Right cardiac atrium (tissue), 5 donors: ENCODE data around the gene BPIFA3. TPM values are rescaled to one million over a fixed set of nuclear protein-coding genes. Genes with fewer than 3 reads are reported as not detected.

Source experiments
- ATAC-seq, 2 donors: fragments of 200-7000 bp; cut with Tn5 transposase; one replicate each; pipeline versions ENCODE4 v1.8.0 to v1.9.1; 2020; ENCODE audit warnings: moderate library complexity in 2 of 2, mild to moderate bottlenecking in 1 of 2
- DNase-seq, 3 donors: peaks; one replicate each; pipeline ENCODE4 v3.0.0-alpha.2; 2020
- H3K27ac ChIP-seq: one replicate; pipeline ENCODE4 v1.5.1; 2013; ENCODE audit warnings: mild to moderate bottlenecking, low read length, control low read depth, moderate library complexity
- H3K27me3 ChIP-seq: one replicate; pipeline ENCODE4 v1.6.1; 2013; ENCODE audit not compliant: control insufficient read depth, insufficient read depth
- H3K4me1 ChIP-seq: one replicate; pipeline ENCODE4 v1.6.1; 2013; ENCODE audit warnings: low read length; ENCODE audit not compliant: control insufficient read depth, insufficient read depth
- H3K4me3 ChIP-seq: one replicate; pipeline ENCODE4 v1.5.1; 2013; ENCODE audit warnings: low read length, control low read depth
- H3K9me3 ChIP-seq: one replicate; pipeline ENCODE4 v1.6.1; 2013; ENCODE audit warnings: low read length; ENCODE audit not compliant: control insufficient read depth
- WGBS: extraction: QIAGEN DNeasy Blood & Tissue Kit; methylation state at CpG from one replicate; pipeline ENCODE4 v1.1.7; 2013; 5-methylcytosine and 5-hydroxymethylcytosine counted together
- intact Hi-C, 4 donors: fragments of 100-400 bp; cut with DNase I; formaldehyde crosslinking; loops; one replicate each; pipeline versions ENCODE4 v1.11.0 to v1.14.0; 2022 to 2023
- polyA plus RNA-seq: library from polyadenylated mRNA; stranded (reverse); fragments of 200-250 nt; gene quantifications from one replicate; pipeline ENCODE4 v1.2.3, GENCODE V29; 2013
- total RNA-seq, 4 donors: library from RNA; stranded (reverse); fragmentation: NEBNext Ultra II Directional; extraction: Animal tissue kit (Norgen Biotek cat#: 25700); gene quantifications; one replicate each; pipeline ENCODE4 v1.2.1, GENCODE V29; 2021
- donor health status: healthy with polysubstance abuse.
- donor health status: DM: no; HTN: yes; CAD: no.
- donor health status: DM: no; HTN: no; CAD: no.
- donor health status: DM: no; HTN: yes; CAD: no; lungs with severe emphysema.
- donor health status: DM: yes; HTN: yes; CAD: no.

The BPIFA3 gene
- total and polyA plus RNA-seq, 5 donors = not detected

DNA sequence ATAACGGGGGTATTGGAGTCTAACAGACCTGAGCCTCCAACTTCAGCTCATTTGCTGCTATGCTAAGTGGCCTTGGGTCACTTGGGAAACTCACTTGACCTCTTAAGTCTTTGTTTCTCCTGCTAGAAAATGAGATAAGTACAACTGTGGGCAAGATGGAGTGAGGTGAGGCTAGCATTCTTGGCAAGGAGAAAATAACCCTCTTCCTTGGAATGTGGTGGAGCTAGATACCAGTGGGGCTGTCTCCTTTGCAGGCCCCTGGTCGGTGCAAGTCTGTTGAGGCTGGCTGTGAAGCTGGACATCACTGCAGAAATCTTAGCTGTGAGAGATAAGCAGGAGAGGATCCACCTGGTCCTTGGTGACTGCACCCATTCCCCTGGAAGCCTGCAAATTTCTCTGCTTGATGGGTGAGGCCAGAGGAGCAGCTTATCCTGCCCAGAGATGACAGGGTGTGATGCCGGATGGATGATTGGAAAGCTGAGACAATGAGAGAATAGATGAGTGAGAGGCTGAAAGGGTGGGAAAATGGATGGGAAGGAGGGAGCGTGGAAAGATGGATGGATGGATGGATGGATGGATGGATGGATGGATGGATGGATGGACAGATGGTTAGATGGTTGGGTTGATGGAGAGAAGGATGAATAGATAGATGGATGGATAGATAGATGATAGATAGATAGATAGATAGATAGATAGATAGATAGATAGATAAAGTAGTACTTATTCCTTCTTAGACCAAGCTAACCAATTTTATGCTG, 23.0 kb downstream of the BPIFA3 start:
- no peak for ATAC-seq
- Histone ChIP-seq H3K4me3 (no peak overlapping the region), H3K4me1 (no peaks in the 10 kb centered on the region), H3K27me3 (no peaks in the 10 kb centered on the region), H3K9me3 (no peaks in the 10 kb centered on the region), H3K27ac (no peak overlapping the region)
- no peak for DNase-seq
- WGBS = 68% methylated on average over 4 of the region's 4 CpGs
- intact Hi-C loops = no loop called here

DNA sequence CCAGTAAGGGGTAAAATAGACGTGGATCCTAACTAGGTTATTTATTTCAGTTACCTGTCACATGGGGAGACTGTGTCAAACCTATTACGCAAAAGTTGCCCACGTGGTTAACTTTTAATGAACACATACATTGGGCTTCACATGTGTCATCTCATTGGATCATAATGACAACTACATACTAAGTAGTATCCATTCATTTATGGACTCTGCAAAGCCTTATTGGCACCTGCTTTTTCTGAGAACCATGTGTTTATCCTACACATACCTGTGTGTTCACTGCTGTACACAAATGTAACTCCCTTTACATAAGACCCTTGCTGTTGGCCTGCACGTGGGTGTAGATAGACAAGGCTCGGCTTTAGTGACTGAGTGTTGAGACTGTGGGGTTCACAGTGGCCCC, 23.8 kb downstream of the BPIFA3 start:
- no peak overlapping the region for H3K4me3 ChIP-seq
- no peaks in the 10 kb centered on the region for H3K9me3 ChIP-seq
- WGBS = 69% methylated on average over 5 of the region's 5 CpGs
- no peak for DNase-seq
- no peaks in the 10 kb centered on the region for H3K4me1 ChIP-seq
- ATAC-seq = no peak
- no peak overlapping the region for H3K27ac ChIP-seq
- H3K27me3 ChIP-seq = no peaks in the 10 kb centered on the region
- intact Hi-C loops = no loop called here

DNA sequence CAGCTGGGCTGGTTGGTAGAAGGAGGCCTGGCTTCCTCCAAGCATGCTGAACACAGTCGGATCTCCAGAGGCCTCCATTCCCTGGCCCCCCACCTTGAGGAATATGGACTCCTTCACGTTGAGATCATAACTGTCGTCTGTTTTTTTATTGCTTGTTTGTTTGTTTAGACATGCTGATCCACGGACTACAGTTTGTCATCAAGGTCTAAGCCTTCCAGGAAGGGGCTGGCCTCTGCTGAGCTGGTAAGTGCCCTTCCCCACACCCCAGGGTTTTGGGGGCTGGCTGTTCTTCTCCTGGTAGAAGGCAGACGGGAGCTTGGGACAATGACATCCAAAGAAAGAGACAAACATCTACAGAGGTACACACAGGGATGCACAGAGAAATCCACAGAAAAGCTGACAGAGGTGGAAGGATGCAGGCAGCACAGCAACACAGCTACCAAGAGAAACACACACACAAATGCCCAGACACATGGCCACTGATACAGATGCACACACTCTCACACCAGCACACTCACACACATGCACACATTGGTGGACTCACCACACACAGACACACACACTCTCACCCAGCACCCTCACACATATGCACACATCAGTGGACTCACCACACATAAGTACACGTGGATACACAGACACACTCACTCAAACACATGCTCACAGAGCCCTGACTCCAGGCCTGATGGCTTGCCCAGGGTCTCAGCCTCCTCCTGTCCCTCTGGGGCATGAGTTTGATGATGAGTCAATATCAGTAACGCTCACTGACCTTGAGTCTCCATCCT, 25.4 kb downstream of the BPIFA3 start:
- H3K9me3 ChIP-seq = no peaks in the 10 kb centered on the region
- H3K4me1 ChIP-seq = no peaks in the 10 kb centered on the region
- ATAC-seq (no peak), DNase-seq (no peak)
- no peak overlapping the region for H3K27ac ChIP-seq
- 65% methylated on average over 7 of the region's 7 CpGs for WGBS
- no peak overlapping the region for H3K4me3 ChIP-seq
- H3K27me3 ChIP-seq = no peaks in the 10 kb centered on the region
- intact Hi-C loops = no loop called here

DNA sequence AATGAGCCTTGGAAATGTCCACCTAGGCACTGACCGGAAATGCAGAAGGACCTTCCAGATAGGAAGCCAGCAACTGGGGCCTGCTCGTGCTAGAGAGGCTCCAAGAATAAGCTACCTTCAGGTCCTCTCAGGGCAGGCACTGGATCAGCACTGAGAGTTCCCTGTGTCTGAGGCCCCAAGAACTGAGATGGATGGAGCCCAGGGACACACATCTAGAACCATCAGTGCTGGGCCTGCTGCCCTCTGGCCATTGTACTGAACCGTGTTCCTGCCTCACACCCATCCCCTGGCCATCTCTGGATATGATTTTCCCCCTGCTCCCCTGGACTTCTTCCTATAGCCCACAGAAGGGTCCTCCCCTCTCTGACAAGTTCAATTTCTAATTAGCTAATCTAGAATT, 28.9 kb downstream of the BPIFA3 start:
- Histone ChIP-seq H3K4me3 (no peak overlapping the region), H3K9me3 (no peaks in the 10 kb centered on the region), H3K27ac (no peak overlapping the region), H3K4me1 (no peaks in the 10 kb centered on the region), H3K27me3 (no peaks in the 10 kb centered on the region)
- DNase-seq (no peak), ATAC-seq (no peak)
- 52% methylated on average over 3 of the region's 3 CpGs for WGBS
- intact Hi-C loops = no loop called here

DNA sequence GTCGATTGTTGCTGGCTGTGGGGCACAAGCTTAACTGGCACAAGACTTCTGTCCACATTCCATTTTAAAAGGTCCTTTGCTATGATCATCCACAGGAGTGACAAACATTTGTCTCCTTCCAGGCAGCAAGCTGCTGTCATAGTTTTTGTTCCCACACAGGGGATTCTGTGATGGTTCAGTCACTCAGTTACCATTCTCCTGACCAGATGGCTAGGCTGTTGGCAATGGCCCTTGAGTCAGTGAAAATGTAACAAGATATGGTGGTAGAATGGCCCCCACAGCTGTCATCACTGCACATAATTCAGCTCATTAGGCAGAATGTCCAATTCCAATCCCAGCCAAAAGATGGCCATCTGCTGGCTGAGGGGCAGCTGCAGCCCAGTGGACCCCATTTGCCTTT, 32.3 kb downstream of the BPIFA3 start:
- Histone ChIP-seq H3K4me3 (no peak overlapping the region), H3K27me3 (no peaks in the 10 kb centered on the region), H3K4me1 (no peaks in the 10 kb centered on the region), H3K9me3 (no peaks in the 10 kb centered on the region), H3K27ac (no peak overlapping the region)
- 85% methylated on average over 1 of the region's 1 CpG for WGBS
- DNase-seq (no peak), ATAC-seq (no peak)
- intact Hi-C loops = no loop called here

DNA sequence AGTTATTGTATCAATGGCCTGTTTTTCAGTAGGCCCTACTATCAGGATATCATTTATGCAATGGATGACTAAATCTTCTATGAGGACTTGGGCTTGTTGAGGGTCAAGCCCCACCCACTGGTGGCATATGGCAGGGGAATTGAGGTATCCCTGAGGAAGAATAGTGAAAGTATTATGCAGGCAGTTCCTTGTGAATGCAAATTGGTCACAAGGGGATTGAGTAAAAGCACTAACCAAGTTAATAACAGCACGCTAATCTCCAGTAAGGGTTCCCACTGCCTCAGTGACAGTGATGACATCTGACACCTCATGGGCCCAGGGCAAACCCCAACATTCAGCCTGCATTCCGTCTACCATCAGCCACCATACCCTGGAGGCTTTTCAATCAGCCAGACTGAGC, 33.5 kb downstream of the BPIFA3 start:
- DNase-seq = no peak
- WGBS = 38% methylated on average over 2 of the region's 2 CpGs
- H3K4me3 ChIP-seq = no peak overlapping the region
- H3K27me3 ChIP-seq = no peaks in the 10 kb centered on the region
- H3K4me1 ChIP-seq = no peaks in the 10 kb centered on the region
- H3K9me3 ChIP-seq = no peaks in the 10 kb centered on the region
- no peak for ATAC-seq
- intact Hi-C loops = no loop called here
- no peak overlapping the region for H3K27ac ChIP-seq

DNA sequence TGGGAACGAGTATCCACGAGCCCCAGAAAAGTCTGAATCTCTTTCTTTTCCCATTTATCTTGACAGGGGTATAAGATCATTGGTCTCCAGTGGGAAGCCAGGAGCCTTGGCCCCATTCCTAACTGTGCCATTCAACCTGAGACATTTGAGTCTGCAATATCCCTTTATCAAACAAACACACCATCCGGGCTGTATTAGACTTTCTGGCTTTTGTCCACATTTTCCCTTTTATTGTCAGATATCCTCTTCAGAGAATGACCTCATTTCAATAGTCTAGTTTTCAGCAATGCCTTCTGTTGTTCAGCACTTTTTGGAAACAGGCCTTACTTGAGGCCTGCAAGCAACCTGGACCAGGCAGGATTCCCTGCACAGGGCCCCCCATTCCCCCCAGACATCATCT, 34.3 kb downstream of the BPIFA3 start:
- WGBS = 47% methylated on average over 3 of the region's 3 CpGs
- no peak overlapping the region for H3K4me3 ChIP-seq
- intact Hi-C loops = no loop called here
- H3K27me3 ChIP-seq = no peaks in the 10 kb centered on the region
- no peak overlapping the region for H3K27ac ChIP-seq
- H3K4me1 ChIP-seq = no peaks in the 10 kb centered on the region
- H3K9me3 ChIP-seq = no peaks in the 10 kb centered on the region
- no peak for DNase-seq
- no peak for ATAC-seq

DNA sequence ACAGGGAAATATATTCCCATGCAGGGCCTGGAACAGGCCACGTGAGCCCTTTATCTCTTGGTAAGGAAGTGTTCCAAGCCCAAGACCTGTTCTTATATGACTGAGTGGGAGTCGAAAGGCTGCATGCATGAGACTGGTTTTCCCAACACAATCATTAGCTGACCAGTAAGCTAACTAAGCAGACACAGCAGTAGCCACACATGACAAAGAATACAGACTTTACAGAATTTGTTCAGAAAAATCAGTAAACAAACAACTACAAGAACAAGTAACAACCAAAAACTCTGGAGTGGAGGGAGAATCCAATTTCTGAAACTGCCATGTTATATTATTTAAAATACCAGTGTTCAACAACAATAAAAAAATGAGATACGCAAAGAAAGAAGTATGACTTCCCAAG, 35.3 kb downstream of the BPIFA3 start:
- intact Hi-C loops = no loop called here
- Histone ChIP-seq H3K4me1 (no peaks in the 10 kb centered on the region), H3K9me3 (no peaks in the 10 kb centered on the region), H3K27me3 (no peaks in the 10 kb centered on the region), H3K4me3 (no peak overlapping the region), H3K27ac (no peak overlapping the region)
- ATAC-seq (no peak), DNase-seq (no peak)
- 68% methylated on average over 3 of the region's 3 CpGs for WGBS

DNA sequence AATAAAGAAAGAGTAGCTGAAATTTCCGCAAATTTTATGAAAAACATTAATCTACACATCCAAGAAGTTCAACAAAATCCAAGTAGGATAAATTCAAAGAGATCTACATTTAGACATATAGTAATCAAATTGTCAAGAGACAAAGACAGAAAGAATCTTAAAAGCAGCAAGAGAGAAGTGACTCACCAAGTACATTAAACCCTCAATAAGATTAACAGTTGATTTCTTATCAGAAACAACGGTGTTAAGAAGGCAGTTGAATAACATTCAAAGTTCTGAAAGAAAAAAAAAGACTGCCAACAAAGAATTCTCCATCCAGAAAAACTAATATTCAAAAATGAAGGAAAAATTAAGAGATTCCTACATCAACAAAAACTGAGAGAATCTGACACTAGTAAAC, 37.9 kb downstream of the BPIFA3 start:
- ATAC-seq = no peak
- intact Hi-C loops = no loop called here
- H3K9me3 ChIP-seq = no peaks in the 10 kb centered on the region
- 56% methylated on average over 2 of the region's 2 CpGs for WGBS
- H3K27ac ChIP-seq = no peak overlapping the region
- no peak for DNase-seq
- H3K27me3 ChIP-seq = no peaks in the 10 kb centered on the region
- no peaks in the 10 kb centered on the region for H3K4me1 ChIP-seq
- no peak overlapping the region for H3K4me3 ChIP-seq

DNA sequence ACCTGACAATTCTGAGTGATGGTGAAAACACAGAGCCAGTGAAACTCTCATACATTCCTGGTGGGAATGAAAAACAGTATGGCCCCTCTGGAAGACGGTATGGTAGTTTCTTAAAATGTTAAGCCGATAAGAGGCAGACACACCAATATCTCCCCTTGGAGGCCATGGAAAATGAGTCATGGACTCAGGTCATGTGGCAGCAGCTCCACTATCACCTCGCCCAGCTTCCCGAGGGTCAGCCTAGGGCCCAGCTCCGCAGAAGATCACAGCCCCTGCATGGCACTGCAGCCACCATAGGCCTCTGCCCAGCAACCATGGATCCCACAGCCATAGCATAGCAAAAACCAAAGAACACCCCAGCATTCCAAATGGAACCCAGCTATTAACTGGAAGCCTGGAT, 40.1 kb downstream of the BPIFA3 start:
- Histone ChIP-seq H3K4me3 (no peak overlapping the region), H3K9me3 (peaks cover 2% of the 10 kb centered on the region), H3K27ac (no peak overlapping the region), H3K4me1 (no peaks in the 10 kb centered on the region), H3K27me3 (no peaks in the 10 kb centered on the region)
- DNase-seq (no peak), ATAC-seq (no peak)
- WGBS = 69% methylated on average over 5 of the region's 5 CpGs
- intact Hi-C loops = no loop called here

DNA sequence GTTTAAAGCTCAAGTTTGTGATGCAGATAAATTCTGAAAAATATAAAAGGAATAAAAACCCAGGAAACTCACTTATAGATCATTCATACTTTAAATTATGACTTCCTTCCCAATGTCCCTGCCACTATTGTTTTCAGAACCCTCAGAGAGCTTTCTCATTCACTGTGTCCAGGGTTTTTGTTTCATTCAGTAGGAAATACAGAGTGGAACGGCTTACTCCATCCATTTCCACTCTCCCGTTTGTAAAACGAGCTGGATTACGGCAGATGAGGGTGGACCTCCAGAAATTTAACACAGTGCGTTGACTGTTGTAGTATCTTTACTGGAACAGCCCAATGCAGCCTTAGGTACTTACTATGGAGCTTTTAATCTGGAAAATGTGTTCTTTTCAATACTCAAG, 42.2 kb downstream of the BPIFA3 start:
- H3K4me1 ChIP-seq = no peaks in the 10 kb centered on the region
- whole genome bisulfite sequencing = 56% methylated on average over 5 of the region's 5 CpGs
- no peak overlapping the region for H3K27ac ChIP-seq
- DNase-seq (no peak), ATAC-seq (no peak)
- H3K4me3 ChIP-seq = no peak overlapping the region
- intact Hi-C loops = no loop called here
- peaks cover 2% of the 10 kb centered on the region for H3K9me3 ChIP-seq
- H3K27me3 ChIP-seq = no peaks in the 10 kb centered on the region
